GM11168 (cell line): Measurements from ENCODE around the gene ZKSCAN1.
"Not testable (repeated sequence)": the region's sequence is repeated elsewhere in the genome, so short reads cannot be mapped to it uniquely, and the experiment has no call there.

Source experiments
- in situ Hi-C: fragments of 300-500 bp; cut with MboI; formaldehyde crosslinking; loops from one replicate; pipeline ENCODE4 v1.12.0; 2022; ENCODE audit warnings: low sequenced_read_pairs; ENCODE audit not compliant: unreplicated experiment

ZKSCAN1 gene

GRCh38 chr7:100015232-100016214 is at the start of gene ZKSCAN1:
Gene ZKSCAN1 (plus strand): TSS chr7:100015596. CDS start chr7:100023507, 7,911 bp downstream.
- in situ Hi-C loops, result no loop called here

GRCh38 chr7:99969298-99969697 is 46.1 kb upstream of the ZKSCAN1 start:
- in situ Hi-C loops, result no loop called here

DNA sequence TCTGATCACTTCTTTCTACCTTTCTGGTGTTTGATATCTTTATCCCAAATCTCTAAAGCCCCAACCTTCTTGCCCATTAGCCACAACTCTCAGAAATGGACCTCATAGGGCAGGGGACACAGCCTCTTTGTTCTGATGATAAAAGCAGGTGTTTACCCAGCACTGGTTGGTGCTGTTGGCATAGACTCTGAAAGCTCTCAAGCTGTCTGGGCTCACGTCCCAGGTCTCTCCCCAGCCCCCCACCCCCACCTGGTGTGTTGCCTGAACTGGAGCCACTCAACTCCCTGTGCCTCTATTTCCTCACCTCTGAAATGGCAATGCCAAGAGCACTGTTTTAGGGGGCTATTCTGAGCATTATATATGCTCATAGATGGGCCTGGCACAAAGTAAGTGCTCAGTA is 45.6 kb upstream of the ZKSCAN1 start:
- in situ Hi-C loops, result not testable (repeated sequence)

DNA sequence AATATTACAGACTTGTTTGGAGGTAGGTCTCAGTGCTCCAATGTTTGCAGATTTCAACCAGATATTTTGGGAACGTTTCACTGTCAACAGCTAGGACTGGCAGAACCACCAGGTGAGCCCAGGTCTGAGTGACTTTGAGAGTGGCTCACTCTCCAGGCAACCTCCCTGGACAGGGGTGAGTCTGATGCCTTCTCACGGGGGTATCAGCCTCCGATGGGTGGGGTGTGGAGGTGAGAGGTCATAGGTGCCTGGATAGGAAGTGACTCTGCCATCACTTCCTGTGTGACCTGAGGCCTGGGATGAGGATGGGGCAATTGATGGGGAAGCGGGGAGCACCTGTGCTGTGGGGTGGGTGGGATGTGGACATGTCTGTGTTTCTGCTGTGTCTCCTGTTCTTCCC is 44.2 kb upstream of the ZKSCAN1 start:
- in situ Hi-C loops, result no loop called here

DNA sequence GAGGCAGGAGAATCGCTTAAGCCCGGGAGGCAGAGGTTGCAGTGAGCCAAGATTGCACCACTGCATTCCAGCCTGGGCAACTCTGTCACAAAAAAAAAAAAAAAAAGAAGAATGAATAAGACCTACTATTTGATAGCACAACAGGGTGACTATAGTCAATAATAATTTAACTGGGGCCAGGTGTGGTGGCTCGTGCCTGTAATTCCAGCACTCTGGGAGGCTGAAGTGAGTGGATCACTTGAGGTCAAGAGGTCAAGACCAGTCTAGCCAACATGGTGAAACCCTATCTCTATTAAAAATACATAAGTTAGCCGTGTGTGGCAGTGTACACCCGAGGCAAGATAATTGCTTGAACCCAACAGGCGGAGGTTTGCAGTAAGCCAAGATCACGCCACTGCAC is 41.6 kb upstream of the ZKSCAN1 start:
- in situ Hi-C loops, result not testable (repeated sequence)

DNA sequence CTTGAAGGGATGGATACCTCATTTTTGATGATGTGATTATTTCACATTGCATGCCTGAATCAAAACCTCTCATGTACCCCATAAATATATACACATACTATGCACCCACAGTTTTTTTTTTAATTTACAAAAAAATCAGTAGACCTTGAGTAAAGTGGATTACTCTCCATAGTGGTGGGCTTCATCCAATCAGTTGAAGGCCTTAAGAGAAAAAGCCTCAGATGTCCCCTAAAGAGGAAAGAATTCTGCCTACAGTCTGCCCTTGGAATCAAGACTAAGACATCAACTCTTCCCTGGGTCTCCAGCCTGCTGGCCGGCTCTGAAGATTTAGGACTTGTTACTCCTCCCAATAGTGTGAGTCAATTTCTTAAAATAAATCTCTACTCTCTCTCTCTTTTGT is 40.7 kb upstream of the ZKSCAN1 start:
- in situ Hi-C loops, result no loop called here

GRCh38 chr7:99975782-99976521 is 39.4 kb upstream of the ZKSCAN1 start, which contains the start of gene AZGP1:
Gene AZGP1 (minus strand): TSS chr7:99976031. CDS start chr7:99976020, 11 bp downstream.
- in situ Hi-C loops, result no loop called here

DNA sequence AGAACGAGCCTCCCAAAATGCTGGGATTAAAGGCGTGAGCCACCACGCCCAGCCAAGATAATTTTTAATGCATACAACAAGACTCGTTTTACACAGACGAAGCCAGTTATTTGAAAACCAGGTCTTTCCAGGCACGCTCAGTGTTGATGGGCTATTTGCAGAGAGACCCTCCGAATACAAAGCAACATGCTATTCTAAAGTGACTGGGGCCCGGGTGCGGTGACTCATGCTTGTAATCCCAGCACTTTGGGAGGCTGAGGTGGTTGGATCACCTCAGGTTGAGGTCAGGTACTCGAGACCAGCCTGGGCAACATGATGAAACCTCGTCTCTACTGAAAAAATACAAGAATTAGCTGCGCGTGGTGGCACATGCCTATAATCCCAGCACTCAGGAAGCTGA is 38.8 kb upstream of the ZKSCAN1 start:
- in situ Hi-C loops, result no loop called here

DNA sequence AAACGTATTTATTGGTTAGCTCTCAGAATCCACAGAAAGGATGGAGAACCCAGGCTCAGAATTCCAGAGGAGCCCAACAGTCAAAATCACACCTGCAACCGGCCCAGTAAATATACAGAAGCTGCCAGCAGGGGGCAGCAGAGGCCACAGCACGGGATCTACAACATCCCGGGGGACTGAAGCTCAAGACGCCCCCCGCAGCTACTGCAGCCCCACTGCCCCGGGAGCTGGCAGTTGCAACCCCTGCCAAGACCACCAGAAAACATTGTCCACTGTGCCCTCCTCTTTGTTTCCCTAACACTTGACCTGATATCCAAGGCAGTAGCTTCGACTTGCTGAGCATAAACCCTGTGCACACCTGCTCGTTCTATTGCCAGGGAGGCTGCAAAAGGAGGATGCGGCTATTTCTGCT is 35.6 kb upstream of the ZKSCAN1 start:
- in situ Hi-C loops, result loop anchor here (5.0 kb wide), 1 partner anchor 1307 kb away; no protein-coding TSS in a partner anchor

DNA sequence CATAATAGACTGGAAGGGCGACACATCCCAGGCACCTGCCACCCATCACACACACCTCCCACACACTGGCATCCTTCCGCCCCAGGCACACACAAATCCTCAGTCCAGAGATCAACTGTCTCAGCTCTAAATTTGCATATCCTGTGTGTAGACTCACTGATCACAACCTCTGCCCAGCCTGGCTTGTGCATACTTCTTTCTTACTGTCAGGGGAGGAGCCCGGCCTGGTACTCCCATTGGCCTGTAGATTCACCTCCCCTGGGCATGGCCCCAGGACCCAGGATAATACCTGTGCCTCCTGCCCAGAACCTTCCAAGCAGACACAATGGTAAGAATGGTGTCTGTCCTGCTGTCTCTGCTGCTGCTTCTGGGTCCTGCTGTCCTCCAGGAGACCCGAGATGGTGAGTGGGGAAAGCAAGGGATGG is 34.9 kb upstream of the ZKSCAN1 start:
- in situ Hi-C loops, result loop anchor here (5.0 kb wide), 1 partner anchor 1307 kb away; no protein-coding TSS in a partner anchor

GRCh38 chr7:99981066-99981465 is 34.3 kb upstream of the ZKSCAN1 start:
- in situ Hi-C loops, result loop anchor here (5.0 kb wide), 1 partner anchor 1306 kb away; no protein-coding TSS in a partner anchor

DNA sequence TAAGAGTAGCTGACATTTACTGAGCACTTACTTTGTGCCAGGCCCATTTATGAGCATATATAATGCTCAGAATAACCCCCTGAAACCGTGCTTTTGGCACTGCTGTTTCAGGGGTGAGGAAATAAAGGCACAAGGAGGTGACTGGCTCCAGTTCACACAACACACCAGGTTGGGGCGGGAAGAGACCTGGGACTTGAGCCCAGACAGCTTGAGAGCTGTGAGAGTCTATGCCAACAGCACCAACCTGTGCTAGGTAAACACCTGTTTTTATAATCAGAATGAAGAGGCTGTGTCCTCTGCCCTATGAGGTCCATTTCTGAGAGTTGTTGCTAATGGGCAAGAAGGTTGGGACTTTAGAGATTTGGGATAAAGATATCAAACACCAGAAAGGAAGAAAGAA is 30.8 kb upstream of the ZKSCAN1 start:
- in situ Hi-C loops, result loop anchor here (5.0 kb wide), 1 partner anchor 1303 kb away; no protein-coding TSS in a partner anchor

- in situ Hi-C loops, result not testable (repeated sequence)
These were observed 28.1 kb upstream of the ZKSCAN1 start for GRCh38 chr7:99987306-99987705.

GRCh38 chr7:99987846-99988245 is 27.6 kb upstream of the ZKSCAN1 start:
- in situ Hi-C loops, result no loop called here

DNA sequence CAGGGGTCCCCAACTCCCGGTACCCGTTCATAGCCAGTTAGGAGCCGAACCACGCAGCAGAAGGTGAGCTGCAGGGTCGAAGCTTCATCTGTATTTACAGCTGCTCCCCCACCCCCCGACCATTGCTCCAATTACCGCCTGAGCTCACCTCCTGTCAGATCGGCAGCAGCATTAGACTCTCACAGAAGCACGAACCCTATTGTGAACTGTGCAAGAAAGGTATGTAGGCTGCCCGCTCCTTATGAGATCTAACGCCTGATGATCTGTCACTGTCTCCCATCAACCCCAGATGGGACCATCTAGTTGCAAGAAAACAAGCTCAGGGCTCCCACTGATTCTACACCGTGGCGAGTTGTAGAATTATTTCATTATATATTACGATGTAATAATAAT is 24.9 kb upstream of the ZKSCAN1 start:
- in situ Hi-C loops, result loop anchor here (10.0 kb wide), 1 partner anchor 86 kb away; no protein-coding TSS in a partner anchor

GRCh38 chr7:99991543-99991942 is 23.9 kb upstream of the ZKSCAN1 start:
- in situ Hi-C loops, result loop anchor here (10.0 kb wide), 1 partner anchor 87 kb away; no protein-coding TSS in a partner anchor

- in situ Hi-C loops, result loop anchor here (10.0 kb wide), 1 partner anchor 88 kb away; no protein-coding TSS in a partner anchor
These were observed 22.9 kb upstream of the ZKSCAN1 start for GRCh38 chr7:99992330-99993038.

GRCh38 chr7:99994819-99995218 is 20.6 kb upstream of the ZKSCAN1 start:
- in situ Hi-C loops, result loop anchor here (10.0 kb wide), 1 partner anchor 90 kb away; no protein-coding TSS in a partner anchor

DNA sequence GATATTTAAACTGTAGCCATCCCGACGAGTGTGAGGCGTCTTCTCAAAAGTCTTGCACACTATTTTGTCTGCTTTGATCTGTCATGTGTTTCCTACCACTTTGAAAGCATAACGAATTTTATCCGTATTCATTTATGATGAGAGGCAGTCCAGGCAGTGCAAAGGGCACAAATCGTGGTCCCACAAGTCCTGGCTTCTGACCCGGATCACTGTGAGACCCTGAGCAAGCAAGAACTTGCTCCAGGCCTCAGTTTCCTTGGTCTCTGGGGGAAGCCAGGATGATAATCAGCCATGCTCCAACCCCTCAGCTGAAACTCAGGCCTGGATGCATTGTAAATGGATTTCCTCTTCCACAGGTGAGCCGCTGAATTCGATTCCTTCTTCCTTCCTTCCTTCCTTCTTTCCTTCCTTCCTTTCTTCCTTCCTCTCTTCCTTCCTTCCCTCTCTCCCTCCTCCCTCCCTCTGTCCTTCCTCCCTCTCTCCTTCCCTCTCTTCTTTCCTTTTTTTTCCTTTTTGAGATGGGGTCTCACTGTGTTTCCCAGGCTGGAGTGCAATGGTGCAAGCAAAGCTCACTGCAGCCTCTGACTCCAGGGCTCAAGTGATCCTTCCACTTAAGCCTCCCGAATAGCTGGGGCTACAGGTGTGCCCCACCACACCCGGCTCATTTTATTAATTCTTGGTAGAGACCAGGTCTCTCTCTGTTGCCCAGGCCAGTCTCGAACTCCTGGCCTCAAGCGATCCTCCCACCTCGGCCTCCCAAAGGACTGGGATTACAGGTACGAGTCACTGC is 18.4 kb upstream of the ZKSCAN1 start:
- in situ Hi-C loops, result loop anchor here (10.0 kb wide), 1 partner anchor 92 kb away; no protein-coding TSS in a partner anchor
